SK-N-SH (cell line): ENCODE results near the gene APOBR. TPM values are rescaled to one million over a fixed set of nuclear protein-coding genes. Genes with fewer than 3 reads are reported as not detected.

Experiments used
- CTCF ChIA-PET: fragments of 300-600, 350-600 bp; formaldehyde crosslinking; extraction: SDS; loops from one replicate; lab custom pipeline; 2021; lab: Yijun Ruan, JAX
- POLR2A ChIA-PET: fragments of 350-600 bp; sonication (Branson Sonifier 250); formaldehyde crosslinking; extraction: SDS; loops from one replicate; lab custom pipeline; 2020; ENCODE audit warnings: antibody characterized with exemption, inconsistent platforms; lab: Yijun Ruan, JAX
- DNase-seq: peaks from one replicate; pipeline ENCODE4 v3.0.0; 2012
- H2AFZ ChIP-seq: fragments of 200-600 bp; sonication (generic); 2 replicates; pipeline ENCODE4 v1.8.1; 2016; ENCODE audit warnings: antibody characterized with exemption, mild to moderate bottlenecking, low read depth
- H3F3A ChIP-seq: fragments of 200-600 bp; sonication (generic); replicated peaks from 2 replicates; pipeline ENCODE3; 2016; ENCODE audit warnings: antibody characterized with exemption, mild to moderate bottlenecking; ENCODE audit not compliant: insufficient read depth
- H3K27ac ChIP-seq, 2 experiments: fragments of 200-500 bp in 1 of 2; fragments of 200-600 bp in 1 of 2; sonication (Bioruptor generic) in 1 of 2; sonication (generic), shearing (Covaris generic) in 1 of 2; 2 replicates each; pipeline versions ENCODE4 v1.5.1 to v1.6.1; 2014 to 2016; ENCODE audit warnings: low read depth in 2 of 2, inconsistent platforms in 1 of 2, low read length in 1 of 2, mild to moderate bottlenecking in 1 of 2, mixed read lengths in 1 of 2
- H3K27me3 ChIP-seq: fragments of 200-600 bp; sonication (generic), shearing (Covaris generic); 2 replicates; pipeline ENCODE4 v1.6.1; 2016; ENCODE audit warnings: mixed run types; ENCODE audit not compliant: insufficient read depth
- H3K36me3 ChIP-seq, 2 experiments: fragments of 200-500 bp in 1 of 2; fragments of 200-600 bp in 1 of 2; sonication (Bioruptor generic) in 1 of 2; sonication (generic) in 1 of 2; replicated peaks in 1 of 2; 2 replicates each; pipeline versions ENCODE3 to v1.5.1; 2014 to 2016; ENCODE audit warnings: low read length in 1 of 2, mild to moderate bottlenecking in 1 of 2; ENCODE audit not compliant: insufficient read depth in 2 of 2, control insufficient read depth in 1 of 2
- H3K4me1 ChIP-seq, 2 experiments: fragments of 200-500 bp in 1 of 2; fragments of 200-600 bp in 1 of 2; sonication (Bioruptor generic) in 1 of 2; sonication (generic), shearing (Covaris generic) in 1 of 2; 2 replicates each; pipeline versions ENCODE4 v1.5.1 to v1.6.1; 2014 to 2016; ENCODE audit warnings: low read depth in 1 of 2, low read length in 1 of 2, mixed run types in 1 of 2; ENCODE audit not compliant: insufficient read depth in 2 of 2, control insufficient read depth in 1 of 2
- H3K4me2 ChIP-seq: fragments of 200-600 bp; sonication (generic), shearing (Covaris generic); 2 replicates; pipeline ENCODE4 v1.6.1; 2017; ENCODE audit warnings: mixed run types
- H3K4me3 ChIP-seq, 2 experiments: fragments of 200-500 bp in 1 of 2; fragments of 200-600 bp in 1 of 2; sonication (Bioruptor generic) in 1 of 2; sonication (generic), shearing (Covaris generic) in 1 of 2; 2 replicates each; pipeline versions ENCODE4 v1.5.1 to v1.8.1; 2014 to 2016; ENCODE audit warnings: low read depth in 2 of 2, inconsistent platforms in 1 of 2, low read length in 1 of 2, mild to moderate bottlenecking in 1 of 2, mixed read lengths in 1 of 2, moderate library complexity in 1 of 2
- H3K79me2 ChIP-seq: fragments of 200-600 bp; sonication (generic); 2 replicates; pipeline ENCODE4 v1.8.1; 2017; ENCODE audit warnings: mild to moderate bottlenecking; ENCODE audit not compliant: insufficient read depth
- H3K9ac ChIP-seq: fragments of 200-600 bp; sonication (generic); 2 replicates; pipeline ENCODE4 v1.6.1; 2017; ENCODE audit warnings: mixed run types
- H3K9me2 ChIP-seq: fragments of 200-600 bp; sonication (generic); 2 replicates; pipeline ENCODE4 v1.6.1; 2017; ENCODE audit warnings: mixed run types
- H3K9me3 ChIP-seq: fragments of 200-600 bp; sonication (generic); 2 replicates; pipeline ENCODE4 v1.6.1; 2017; ENCODE audit warnings: mixed run types, mild to moderate bottlenecking, moderate library complexity
- H4K20me1 ChIP-seq: fragments of 200-600 bp; sonication (generic); 2 replicates; pipeline ENCODE4 v1.6.1; 2017; ENCODE audit warnings: mild to moderate bottlenecking, mixed run types; ENCODE audit not compliant: insufficient read depth
- CHD2 ChIP-seq: fragments of 150-350 bp; IDR thresholded peaks from 2 replicates; pipeline ENCODE4 v1.6.1; 2018; ENCODE audit warnings: low read length; ENCODE audit not compliant: partially characterized antibody
- ELF1 ChIP-seq: IDR thresholded peaks from 2 replicates; pipeline ENCODE4 v1.4.0; 2012
- EP300 ChIP-seq, 2 experiments: IDR thresholded peaks; 2 replicates each; pipeline versions ENCODE4 v1.4.0 to v1.6.1; 2012; ENCODE audit warnings: borderline replicate concordance in 1 of 2, low read depth in 1 of 2, low read length in 1 of 2
- EZH2phosphoT487 ChIP-seq: fragments of 200-600 bp; sonication (generic); IDR thresholded peaks from 2 replicates; pipeline ENCODE4 v1.6.1; 2017; ENCODE audit warnings: low read depth, mixed run types, mild to moderate bottlenecking, antibody characterized with exemption, moderate library complexity, borderline replicate concordance
- FOSL2 ChIP-seq: IDR thresholded peaks from 2 replicates; pipeline ENCODE4 v1.4.0; 2012; ENCODE audit warnings: low read depth, mild to moderate bottlenecking, moderate library complexity, borderline replicate concordance
- FOXJ3 ChIP-seq: sonication (generic); formaldehyde crosslinking; IDR thresholded peaks from 2 replicates; pipeline ENCODE4 v1.5.1; 2020; ENCODE audit warnings: mild to moderate bottlenecking, missing genetic modification reagents
- GABPA ChIP-seq: IDR thresholded peaks from 2 replicates; pipeline ENCODE4 v1.4.0; 2012; ENCODE audit warnings: low read depth, mild to moderate bottlenecking
- IRF3 ChIP-seq: fragments of 150-350 bp; IDR thresholded peaks from 2 replicates; pipeline ENCODE4 v1.6.1; 2016; ENCODE audit warnings: mild to moderate bottlenecking, low read depth, low read length
- MXI1 ChIP-seq: IDR thresholded peaks from 2 replicates; pipeline ENCODE4 v1.6.1; 2012; ENCODE audit warnings: mild to moderate bottlenecking, low read depth, low read length, improper control_type of control experiment
- NFIC ChIP-seq: IDR thresholded peaks from 2 replicates; pipeline ENCODE4 v1.4.0; 2012; ENCODE audit warnings: borderline replicate concordance
- NRF1 ChIP-seq: IDR thresholded peaks from 2 replicates; pipeline ENCODE4 v1.6.1; 2012; ENCODE audit warnings: low read depth, mild to moderate bottlenecking, low read length
- RCOR1 ChIP-seq: fragments of 150-350 bp; IDR thresholded peaks from 2 replicates; pipeline ENCODE4 v1.6.1; 2017; ENCODE audit warnings: antibody characterized with exemption, low read length
- RFX5 ChIP-seq: IDR thresholded peaks from 2 replicates; pipeline ENCODE4 v1.6.1; 2012; ENCODE audit warnings: mild to moderate bottlenecking, improper control_type of control experiment, low read length
- SMC3 ChIP-seq: IDR thresholded peaks from 2 replicates; pipeline ENCODE4 v1.6.1; 2012; ENCODE audit warnings: low read depth, low read length, improper control_type of control experiment
- TCF12 ChIP-seq: IDR thresholded peaks from 2 replicates; pipeline ENCODE4 v1.4.0; 2012
- USF2 ChIP-seq: fragments of 150-350 bp; IDR thresholded peaks from 2 replicates; pipeline ENCODE4 v1.6.1; 2017; ENCODE audit warnings: antibody characterized with exemption, low read length, low read depth, borderline replicate concordance
- WGBS: methylation state at CpG from one replicate; pipeline ENCODE4 v1.1.6; 2017; ENCODE audit warnings: low lambda C conversion rate; 5-methylcytosine and 5-hydroxymethylcytosine counted together
- polyA plus RNA-seq, 3 experiments: library from polyadenylated mRNA; depleted of rRNA; stranded (reverse); fragments of >200 nt; gene quantifications; 2 replicates each; pipeline ENCODE4 v1.2.3, GENCODE V29; 2012
- TF ChIP-seq, protein P1 (sequence below): IDR thresholded peaks from 2 replicates; pipeline ENCODE4 v1.4.0; 2012; ENCODE audit warnings: low read depth
- TF ChIP-seq, protein P2 (sequence below): IDR thresholded peaks from 2 replicates; pipeline ENCODE4; 2012
- TF ChIP-seq, protein P3 (sequence below): fragments of 200-600 bp; sonication (generic); IDR thresholded peaks from 2 replicates; pipeline ENCODE4 v1.6.1; 2017; ENCODE audit warnings: antibody characterized with exemption, mild to moderate bottlenecking, moderate library complexity

APOBR gene
- polyA plus RNA-seq, 1 of the 3 experiments (the other 2 are of a cell fraction) = not detected

DNA sequence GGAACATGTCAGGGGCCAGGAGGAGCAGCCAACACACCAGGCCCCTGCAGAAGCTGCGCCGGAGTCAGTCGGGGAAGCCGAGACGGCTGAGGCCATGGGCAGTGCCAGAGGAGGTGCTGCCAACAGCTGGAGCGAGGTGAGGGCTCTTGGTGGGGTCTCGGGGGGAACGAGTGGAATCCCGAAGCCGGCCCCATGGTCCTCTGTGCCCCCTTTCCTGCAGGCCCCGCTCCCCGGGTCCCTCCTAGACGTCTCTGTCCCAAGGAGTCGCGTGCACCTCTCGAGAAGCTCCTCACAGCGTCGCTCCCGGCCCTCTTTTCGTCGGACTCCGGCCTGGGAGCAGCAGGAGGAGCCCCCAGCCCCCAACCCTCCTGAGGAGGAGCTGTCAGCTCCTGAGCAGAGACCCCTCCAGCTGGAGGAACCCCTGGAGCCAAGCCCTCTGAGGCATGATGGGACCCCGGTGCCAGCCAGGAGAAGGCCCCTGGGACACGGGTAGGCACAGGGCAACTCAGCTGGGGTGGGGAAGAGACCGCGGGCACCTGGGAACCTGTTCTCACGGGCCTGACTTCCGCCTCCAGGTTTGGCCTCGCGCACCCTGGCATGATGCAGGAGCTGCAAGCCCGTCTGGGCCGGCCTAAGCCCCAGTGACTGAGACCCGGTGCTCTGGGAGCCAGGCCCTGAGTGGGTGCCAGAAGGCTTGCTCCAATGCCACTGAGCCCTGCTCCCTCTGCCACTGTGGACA lies 3.6 kb downstream of the APOBR start:
- ChIA-PET CTCF (no interaction called here), POLR2A (no interaction called here)
- no peaks in the 10 kb centered on the region for H3K27me3 ChIP-seq
- H3F3A ChIP-seq = no peaks in the 10 kb centered on the region
- WGBS = 70% methylated on average over 9 of the region's 33 CpGs
- no peaks in the 10 kb centered on the region for H3K36me3 ChIP-seq
- no peaks in the 10 kb centered on the region for H3K9me2 ChIP-seq
- TF ChIP-seq EP300 (IDR thresholded peaks at IDR 0.05; ENCODE audit: borderline replicate concordance in 1 of 2, low read depth in 1 of 2, low read length in 1 of 2) (no peak), MXI1 (no peak), NFIC (no peak), USF2 (no peak), TCF12 (no peak), GABPA (no peak), RFX5 (no peak), EZH2phosphoT487 (no peak), FOXJ3 (CRISPR knock-in tag) (no peak), FOSL2 (no peak), NRF1 (no peak), CHD2 (no peak), SMC3 (no peak), RCOR1 (no peak), ELF1 (no peak), IRF3 (no peak)
- TF ChIP-seq, protein P1, sequence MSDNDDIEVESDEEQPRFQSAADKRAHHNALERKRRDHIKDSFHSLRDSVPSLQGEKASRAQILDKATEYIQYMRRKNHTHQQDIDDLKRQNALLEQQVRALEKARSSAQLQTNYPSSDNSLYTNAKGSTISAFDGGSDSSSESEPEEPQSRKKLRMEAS = no peak
- TF ChIP-seq, protein P2, sequence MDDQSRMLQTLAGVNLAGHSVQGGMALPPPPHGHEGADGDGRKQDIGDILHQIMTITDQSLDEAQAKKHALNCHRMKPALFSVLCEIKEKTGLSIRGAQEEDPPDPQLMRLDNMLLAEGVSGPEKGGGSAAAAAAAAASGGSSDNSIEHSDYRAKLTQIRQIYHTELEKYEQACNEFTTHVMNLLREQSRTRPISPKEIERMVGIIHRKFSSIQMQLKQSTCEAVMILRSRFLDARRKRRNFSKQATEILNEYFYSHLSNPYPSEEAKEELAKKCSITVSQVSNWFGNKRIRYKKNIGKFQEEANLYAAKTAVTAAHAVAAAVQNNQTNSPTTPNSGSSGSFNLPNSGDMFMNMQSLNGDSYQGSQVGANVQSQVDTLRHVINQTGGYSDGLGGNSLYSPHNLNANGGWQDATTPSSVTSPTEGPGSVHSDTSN = no peak
- TF ChIP-seq, protein P3, sequence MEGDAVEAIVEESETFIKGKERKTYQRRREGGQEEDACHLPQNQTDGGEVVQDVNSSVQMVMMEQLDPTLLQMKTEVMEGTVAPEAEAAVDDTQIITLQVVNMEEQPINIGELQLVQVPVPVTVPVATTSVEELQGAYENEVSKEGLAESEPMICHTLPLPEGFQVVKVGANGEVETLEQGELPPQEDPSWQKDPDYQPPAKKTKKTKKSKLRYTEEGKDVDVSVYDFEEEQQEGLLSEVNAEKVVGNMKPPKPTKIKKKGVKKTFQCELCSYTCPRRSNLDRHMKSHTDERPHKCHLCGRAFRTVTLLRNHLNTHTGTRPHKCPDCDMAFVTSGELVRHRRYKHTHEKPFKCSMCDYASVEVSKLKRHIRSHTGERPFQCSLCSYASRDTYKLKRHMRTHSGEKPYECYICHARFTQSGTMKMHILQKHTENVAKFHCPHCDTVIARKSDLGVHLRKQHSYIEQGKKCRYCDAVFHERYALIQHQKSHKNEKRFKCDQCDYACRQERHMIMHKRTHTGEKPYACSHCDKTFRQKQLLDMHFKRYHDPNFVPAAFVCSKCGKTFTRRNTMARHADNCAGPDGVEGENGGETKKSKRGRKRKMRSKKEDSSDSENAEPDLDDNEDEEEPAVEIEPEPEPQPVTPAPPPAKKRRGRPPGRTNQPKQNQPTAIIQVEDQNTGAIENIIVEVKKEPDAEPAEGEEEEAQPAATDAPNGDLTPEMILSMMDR = no peak
- H3K4me2 ChIP-seq = no peak overlapping the region
- H3K27ac ChIP-seq = no peak overlapping the region
- no peaks in the 10 kb centered on the region for H3K79me2 ChIP-seq
- H3K9me3 ChIP-seq = no peaks in the 10 kb centered on the region
- H4K20me1 ChIP-seq = no peaks in the 10 kb centered on the region
- H2AFZ ChIP-seq = no peak overlapping the region
- H3K4me3 ChIP-seq = no peak overlapping the region
- no peak for DNase-seq
- no peak overlapping the region for H3K9ac ChIP-seq
- H3K4me1 ChIP-seq = no peaks in the 10 kb centered on the region
